Prostate gland (tissue), 2 donors: ENCODE results near the gene TPCN1.

Source experiments
- CTCF ChIP-seq, 4 experiments: fragments of 200-600 bp in 2 of 4; fragments of 450-650 bp in 2 of 4; sonication (generic) in 2 of 4; IDR thresholded peaks; 1 replicate in 3 of 4; 2 replicates in 1 of 4; pipeline ENCODE4 v1.5.1; 2016 to 2019; ENCODE audit warnings: antibody characterized with exemption in 4 of 4, mild to moderate bottlenecking in 2 of 4, moderate library complexity in 2 of 4
- POLR2A ChIP-seq: fragments of 450-650 bp; IDR thresholded peaks from one replicate; pipeline ENCODE4 v1.6.1; 2016; ENCODE audit warnings: antibody characterized with exemption, mild to moderate bottlenecking
- POLR2AphosphoS5 ChIP-seq: sonication (generic); formaldehyde crosslinking; IDR thresholded peaks from one replicate; pipeline ENCODE4 v1.6.1; 2017; ENCODE audit warnings: antibody characterized with exemption

- TF ChIP-seq CTCF (IDR thresholded peaks at IDR 0.05) (no peak), POLR2A (no peak), POLR2AphosphoS5 (no peak)
These were observed 37.0 kb upstream of the TPCN1 start for GRCh38 chr12:113184098-113184899.
